Measurements from ENCODE around the gene CACNG8.
"Not testable (repeated sequence)": the region's sequence is repeated elsewhere in the genome, so short reads cannot be mapped to it uniquely, and the experiment has no call there.

CACNG8 gene

DNA sequence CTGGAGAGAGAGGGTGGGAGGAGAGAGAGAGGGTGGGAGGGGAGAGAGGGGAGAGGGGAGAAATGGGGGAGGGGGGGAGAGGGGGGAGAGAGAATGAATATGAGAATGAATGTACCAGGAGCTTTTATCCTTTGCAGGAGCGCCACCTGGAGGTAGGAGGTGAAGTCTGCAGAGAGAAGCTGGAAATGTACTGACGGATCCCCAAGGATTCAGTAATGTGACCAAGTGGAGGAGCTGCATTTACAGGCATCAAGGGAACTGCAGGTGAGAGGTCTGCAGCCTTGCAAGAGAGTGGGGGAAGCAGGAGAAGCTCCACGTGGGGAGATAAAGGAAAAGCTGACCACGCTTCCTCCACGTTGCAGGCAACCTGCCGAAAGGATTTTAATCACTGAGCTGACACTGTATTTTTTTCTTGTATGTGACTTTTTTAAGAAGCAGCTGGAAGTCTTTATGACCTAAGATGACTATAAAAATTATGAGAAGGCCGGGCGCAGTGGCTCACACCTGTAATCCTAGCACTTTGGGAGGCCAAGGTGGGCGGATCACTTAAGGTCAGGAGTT is 67.3 kb downstream of the CACNG8 start:
- Histone ChIP-seq H3K27me3 (ENCODE audit: insufficient read depth, low read length) (no peaks in the 10 kb centered on the region), H3K36me3 (ENCODE audit: insufficient read depth, low read length) (no peaks in the 10 kb centered on the region), H3K27ac (ENCODE audit: low read depth, low read length, poor library complexity, severe bottlenecking) (no peak overlapping the region), H4K20me1 (ENCODE audit: insufficient read depth, low read length) (no peaks in the 10 kb centered on the region), H3K9ac (ENCODE audit: low read length) (no peak overlapping the region), H3K9me2 (ENCODE audit: low read depth, low read length) (no peaks in the 10 kb centered on the region), H3K4me1 (ENCODE audit: insufficient read depth, low read length, severe bottlenecking) (no peaks in the 10 kb centered on the region), H3K4me2 (ENCODE audit: low read length) (no peak overlapping the region), H3F3A (ENCODE audit: insufficient read depth, low read length) (no peaks in the 10 kb centered on the region), H3K4me3 (ENCODE audit: low read depth, low read length, poor library complexity, severe bottlenecking) (no peak overlapping the region), H3K79me2 (ENCODE audit: insufficient read depth, low read length) (no peaks in the 10 kb centered on the region), H2AFZ (ENCODE audit: low read length) (no peak overlapping the region), H3K9me3 (ENCODE audit: low read length) (no peaks in the 10 kb centered on the region)
- TF ChIP-seq, protein P1, sequence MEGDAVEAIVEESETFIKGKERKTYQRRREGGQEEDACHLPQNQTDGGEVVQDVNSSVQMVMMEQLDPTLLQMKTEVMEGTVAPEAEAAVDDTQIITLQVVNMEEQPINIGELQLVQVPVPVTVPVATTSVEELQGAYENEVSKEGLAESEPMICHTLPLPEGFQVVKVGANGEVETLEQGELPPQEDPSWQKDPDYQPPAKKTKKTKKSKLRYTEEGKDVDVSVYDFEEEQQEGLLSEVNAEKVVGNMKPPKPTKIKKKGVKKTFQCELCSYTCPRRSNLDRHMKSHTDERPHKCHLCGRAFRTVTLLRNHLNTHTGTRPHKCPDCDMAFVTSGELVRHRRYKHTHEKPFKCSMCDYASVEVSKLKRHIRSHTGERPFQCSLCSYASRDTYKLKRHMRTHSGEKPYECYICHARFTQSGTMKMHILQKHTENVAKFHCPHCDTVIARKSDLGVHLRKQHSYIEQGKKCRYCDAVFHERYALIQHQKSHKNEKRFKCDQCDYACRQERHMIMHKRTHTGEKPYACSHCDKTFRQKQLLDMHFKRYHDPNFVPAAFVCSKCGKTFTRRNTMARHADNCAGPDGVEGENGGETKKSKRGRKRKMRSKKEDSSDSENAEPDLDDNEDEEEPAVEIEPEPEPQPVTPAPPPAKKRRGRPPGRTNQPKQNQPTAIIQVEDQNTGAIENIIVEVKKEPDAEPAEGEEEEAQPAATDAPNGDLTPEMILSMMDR (IDR thresholded peaks at IDR 0.05; ENCODE audit: low read length) = peak; percentile 60
- no peak for TF ChIP-seq EZH2 (IDR thresholded peaks at IDR 0.05; ENCODE audit: borderline replicate concordance, low read length)

DNA sequence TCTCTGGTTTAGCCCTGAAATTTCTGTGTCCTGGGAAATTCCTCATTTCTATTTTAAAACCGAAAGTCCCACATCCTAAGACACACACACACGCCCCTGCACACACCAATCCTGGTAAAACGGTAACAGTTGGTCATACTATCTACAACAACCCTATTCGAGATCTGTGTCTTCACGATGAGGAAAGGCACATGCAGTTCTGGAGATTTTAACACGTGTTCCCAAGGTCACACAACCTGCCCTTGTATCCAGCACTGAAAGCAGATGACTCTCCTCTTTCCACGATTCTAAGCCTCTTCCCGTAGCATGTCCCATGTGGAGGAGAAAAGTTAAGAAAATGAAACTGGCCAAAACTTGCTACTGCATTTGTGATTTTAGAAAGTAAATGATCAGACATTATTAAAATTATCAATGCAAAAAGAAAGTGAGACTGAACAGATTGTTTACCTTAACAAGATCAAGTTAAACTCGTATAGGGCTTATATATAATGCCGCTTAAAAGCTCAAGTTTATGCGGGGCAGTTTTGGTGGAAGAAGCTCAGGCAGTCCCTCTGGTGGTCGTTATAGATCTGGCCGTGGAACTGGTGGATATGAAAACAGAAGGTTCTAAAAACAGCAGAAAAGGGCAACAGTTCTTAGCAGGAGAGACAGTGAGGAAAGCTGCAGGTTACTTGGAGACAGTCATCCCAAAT is 68.3 kb downstream of the CACNG8 start:
- H3K9me2 ChIP-seq (ENCODE audit: low read depth, low read length) = no peaks in the 10 kb centered on the region
- no peaks in the 10 kb centered on the region for H3K36me3 ChIP-seq (ENCODE audit: insufficient read depth, low read length)
- no peaks in the 10 kb centered on the region for H3K27me3 ChIP-seq (ENCODE audit: insufficient read depth, low read length)
- H3K9me3 ChIP-seq (ENCODE audit: low read length) = no peaks in the 10 kb centered on the region
- TF ChIP-seq, protein P1 (IDR thresholded peaks at IDR 0.05; ENCODE audit: low read length) = peak; percentile 27; the same call in 1 of the 2 replicates
- no peak for TF ChIP-seq EZH2 (IDR thresholded peaks at IDR 0.05; ENCODE audit: borderline replicate concordance, low read length)
- H3K79me2 ChIP-seq (ENCODE audit: insufficient read depth, low read length) = no peaks in the 10 kb centered on the region
- no peaks in the 10 kb centered on the region for H3F3A ChIP-seq (ENCODE audit: insufficient read depth, low read length)
- no peak overlapping the region for H3K4me2 ChIP-seq (ENCODE audit: low read length)
- no peaks in the 10 kb centered on the region for H3K4me1 ChIP-seq (ENCODE audit: insufficient read depth, low read length, severe bottlenecking)
- H2AFZ ChIP-seq (ENCODE audit: low read length) = no peak overlapping the region
- no peak overlapping the region for H3K9ac ChIP-seq (ENCODE audit: low read length)
- no peak overlapping the region for H3K4me3 ChIP-seq (ENCODE audit: low read depth, low read length, poor library complexity, severe bottlenecking)
- H3K27ac ChIP-seq (ENCODE audit: low read depth, low read length, poor library complexity, severe bottlenecking) = no peak overlapping the region
- H4K20me1 ChIP-seq (ENCODE audit: insufficient read depth, low read length) = no peaks in the 10 kb centered on the region

GRCh38 chr19:54035215-54036178 is 72.8 kb downstream of the CACNG8 start:
- TF ChIP-seq, protein P1 (IDR thresholded peaks at IDR 0.05; ENCODE audit: low read length) = no peak
- no peak for TF ChIP-seq EZH2 (IDR thresholded peaks at IDR 0.05; ENCODE audit: borderline replicate concordance, low read length)

DNA sequence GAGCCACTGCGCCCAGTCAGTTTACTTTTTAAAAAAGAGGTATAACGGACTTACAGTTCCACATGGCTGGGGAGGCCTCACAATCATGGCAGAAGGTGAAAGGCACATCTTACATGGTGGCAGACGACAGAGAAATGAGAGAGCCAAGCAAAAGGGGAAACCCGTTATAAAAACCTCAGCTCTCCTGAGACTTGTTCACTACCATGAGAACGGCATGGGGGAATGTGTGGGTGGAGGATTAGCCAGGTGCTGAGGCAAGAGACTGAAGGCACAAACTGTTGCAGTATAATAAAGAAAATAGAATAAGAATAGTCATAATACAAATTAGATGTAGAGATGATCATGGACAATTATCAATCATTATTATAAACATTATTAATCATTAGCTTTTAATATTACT is 73.8 kb downstream of the CACNG8 start:
- not testable (repeated sequence) for H3K9me3 ChIP-seq (ENCODE audit: low read length); H3K9ac ChIP-seq (ENCODE audit: low read length); H3K9me2 ChIP-seq (ENCODE audit: low read depth, low read length); H3K79me2 ChIP-seq (ENCODE audit: insufficient read depth, low read length); H3K36me3 ChIP-seq (ENCODE audit: insufficient read depth, low read length); H2AFZ ChIP-seq (ENCODE audit: low read length); H3K27me3 ChIP-seq (ENCODE audit: insufficient read depth, low read length); H3K4me1 ChIP-seq (ENCODE audit: insufficient read depth, low read length, severe bottlenecking); H4K20me1 ChIP-seq (ENCODE audit: insufficient read depth, low read length); H3K4me2 ChIP-seq (ENCODE audit: low read length); H3K4me3 ChIP-seq (ENCODE audit: low read depth, low read length, poor library complexity, severe bottlenecking); H3K27ac ChIP-seq (ENCODE audit: low read depth, low read length, poor library complexity, severe bottlenecking); H3F3A ChIP-seq (ENCODE audit: insufficient read depth, low read length)

More at GRCh38 chr19:54035215-54036178, 72.8 kb downstream of the CACNG8 start:
- Histone ChIP-seq H3K4me3 (ENCODE audit: low read depth, low read length, poor library complexity, severe bottlenecking) (no peak overlapping the region), H3K4me2 (ENCODE audit: low read length) (no peak overlapping the region), H3K27me3 (ENCODE audit: insufficient read depth, low read length) (no peaks in the 10 kb centered on the region), H3K4me1 (ENCODE audit: insufficient read depth, low read length, severe bottlenecking) (no peaks in the 10 kb centered on the region), H3F3A (ENCODE audit: insufficient read depth, low read length) (no peaks in the 10 kb centered on the region), H3K9ac (ENCODE audit: low read length) (no peak overlapping the region), H3K27ac (ENCODE audit: low read depth, low read length, poor library complexity, severe bottlenecking) (no peak overlapping the region), H2AFZ (ENCODE audit: low read length) (no peak overlapping the region), H3K9me2 (ENCODE audit: low read depth, low read length) (no peaks in the 10 kb centered on the region), H3K36me3 (ENCODE audit: insufficient read depth, low read length) (no peaks in the 10 kb centered on the region), H4K20me1 (ENCODE audit: insufficient read depth, low read length) (no peaks in the 10 kb centered on the region), H3K9me3 (ENCODE audit: low read length) (no peaks in the 10 kb centered on the region), H3K79me2 (ENCODE audit: insufficient read depth, low read length) (no peaks in the 10 kb centered on the region)

Data from OCI-LY1 (cell line).